Measurements from ENCODE around the gene INTS4.

The INTS4 gene

DNA sequence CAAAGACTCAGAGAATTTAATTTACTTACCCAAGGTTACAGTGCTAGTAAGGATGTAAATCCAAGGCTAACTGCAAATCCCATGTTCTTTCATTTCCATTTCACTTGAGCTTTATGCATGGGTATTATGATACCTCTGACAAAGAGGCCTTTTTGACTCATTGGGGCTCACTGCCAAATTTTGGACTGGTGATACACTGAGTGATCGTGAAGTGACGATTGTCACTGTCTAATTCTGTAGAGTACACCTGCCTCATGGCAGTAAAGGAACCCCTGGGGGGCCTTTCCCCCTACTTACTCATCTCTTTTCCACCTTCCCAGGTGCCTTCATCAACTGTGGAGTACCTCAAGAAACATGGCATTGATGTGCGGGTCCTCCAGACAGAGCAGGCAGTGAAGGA, 122.6 kb downstream of the INTS4 start:
- H3K9ac ChIP-seq (ENCODE audit: low read length): no peak overlapping the region
- H3K36me3 ChIP-seq (ENCODE audit: control insufficient read depth in 1 of 2, insufficient read depth in 2 of 2, low read depth in 1 of 2, low read length in 2 of 2): peaks cover 29 to 79% of the 10 kb centered on the region in 2 experiments
- no peak overlapping the region for H3K4me3 ChIP-seq (ENCODE audit: insufficient read depth in 1 of 2, low read depth in 1 of 2, low read length in 2 of 2)
- H3K4ac ChIP-seq (ENCODE audit: low read depth in 1 of 2, low read length in 2 of 2): no peak overlapping the region
- no peak overlapping the region for H3K23ac ChIP-seq (ENCODE audit: low read length in 2 of 2)
- no peak overlapping the region for H2BK15ac ChIP-seq (ENCODE audit: low read depth, poor library complexity, severe bottlenecking)
- no peak overlapping the region for H3K14ac ChIP-seq (ENCODE audit: low read length in 2 of 2)
- H2BK5ac ChIP-seq (ENCODE audit: low read depth, low read length, poor library complexity, severe bottlenecking): no peak overlapping the region
- H4K8ac ChIP-seq (ENCODE audit: low read length): no peak overlapping the region
- H3K9me3 ChIP-seq (ENCODE audit: control insufficient read depth, low read length): no peaks in the 10 kb centered on the region
- 100% methylated on average over 3 of the region's 3 CpGs for whole genome bisulfite sequencing
- H2BK12ac ChIP-seq (ENCODE audit: low read length in 2 of 2): no peak overlapping the region
- no peak overlapping the region for H4K91ac ChIP-seq (ENCODE audit: low read length)
- H3K4me2 ChIP-seq (ENCODE audit: low read length, poor library complexity, severe bottlenecking): no peak overlapping the region
- no peak overlapping the region for H2AK5ac ChIP-seq (ENCODE audit: low read length, severe bottlenecking)
- H2AFZ ChIP-seq (ENCODE audit: low read depth, low read length): no peak overlapping the region
- no peaks in the 10 kb centered on the region for H3K27me3 ChIP-seq (ENCODE audit: control insufficient read depth in 1 of 2, insufficient read depth in 1 of 2, low read length in 2 of 2)
- no peak overlapping the region for H3K27ac ChIP-seq (ENCODE audit: low read length, poor library complexity, severe bottlenecking)
- no peak overlapping the region for H2BK120ac ChIP-seq (ENCODE audit: low read depth, low read length)
- H3K79me1 ChIP-seq (replicated peaks; ENCODE audit: low read length, poor library complexity, severe bottlenecking): peaks cover 6% of the 10 kb centered on the region
- no peaks in the 10 kb centered on the region for H3K4me1 ChIP-seq (ENCODE audit: control insufficient read depth, insufficient read depth, low read depth, low read length)
- DNase-seq: no peak
- H3K18ac ChIP-seq (ENCODE audit: low read depth in 1 of 2, low read length in 2 of 2): no peak overlapping the region

DNA sequence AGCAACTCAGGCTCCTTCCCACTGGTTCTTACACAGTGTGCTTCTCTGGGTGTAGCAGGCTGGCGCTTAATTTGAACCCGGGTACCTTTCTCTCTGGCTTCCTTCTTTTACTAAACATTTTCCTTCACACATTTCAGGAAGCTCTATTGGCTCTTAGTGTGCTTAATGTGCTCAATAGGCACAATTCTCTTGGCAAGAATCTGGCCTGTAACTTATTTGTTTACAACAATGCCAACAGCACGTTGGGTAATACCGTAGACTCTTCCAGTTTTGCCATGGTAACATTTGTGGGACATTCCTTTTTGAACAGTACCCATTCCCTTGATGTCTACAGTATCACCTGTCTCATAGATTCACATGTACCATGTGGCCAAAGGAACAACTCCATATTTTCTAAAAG, 125.7 kb downstream of the INTS4 start:
- Histone ChIP-seq H3K79me1 (replicated peaks; ENCODE audit: low read length, poor library complexity, severe bottlenecking) (peaks cover 8% of the 10 kb centered on the region), H3K14ac (ENCODE audit: low read length in 2 of 2) (no peak overlapping the region), H3K4me3 (ENCODE audit: insufficient read depth in 1 of 2, low read depth in 1 of 2, low read length in 2 of 2) (no peak overlapping the region), H3K23ac (ENCODE audit: low read length in 2 of 2) (no peak overlapping the region), H3K4me2 (ENCODE audit: low read length, poor library complexity, severe bottlenecking) (no peak overlapping the region), H2BK5ac (ENCODE audit: low read depth, low read length, poor library complexity, severe bottlenecking) (no peak overlapping the region), H3K9ac (ENCODE audit: low read length) (no peak overlapping the region), H4K91ac (ENCODE audit: low read length) (no peak overlapping the region), H2AFZ (ENCODE audit: low read depth, low read length) (no peak overlapping the region), H2BK15ac (ENCODE audit: low read depth, poor library complexity, severe bottlenecking) (no peak overlapping the region), H3K4me1 (ENCODE audit: control insufficient read depth, insufficient read depth, low read depth, low read length) (peaks cover 5% of the 10 kb centered on the region), H3K4ac (ENCODE audit: low read depth in 1 of 2, low read length in 2 of 2) (no peak overlapping the region), H2BK120ac (ENCODE audit: low read depth, low read length) (no peak overlapping the region), H3K27me3 (ENCODE audit: control insufficient read depth in 1 of 2, insufficient read depth in 1 of 2, low read length in 2 of 2) (no peaks in the 10 kb centered on the region), H2AK5ac (ENCODE audit: low read length, severe bottlenecking) (no peak overlapping the region), H3K18ac (ENCODE audit: low read depth in 1 of 2, low read length in 2 of 2) (no peak overlapping the region), H3K36me3 (ENCODE audit: control insufficient read depth in 1 of 2, insufficient read depth in 2 of 2, low read depth in 1 of 2, low read length in 2 of 2) (peaks cover 17 to 49% of the 10 kb centered on the region in 2 experiments), H2BK12ac (ENCODE audit: low read length in 2 of 2) (no peak overlapping the region), H4K8ac (ENCODE audit: low read length) (no peak overlapping the region), H3K9me3 (ENCODE audit: control insufficient read depth, low read length) (no peaks in the 10 kb centered on the region), H3K27ac (ENCODE audit: low read length, poor library complexity, severe bottlenecking) (no peak overlapping the region)
- 95% methylated on average over 4 of the region's 4 CpGs for WGBS
- no peak for DNase-seq

DNA sequence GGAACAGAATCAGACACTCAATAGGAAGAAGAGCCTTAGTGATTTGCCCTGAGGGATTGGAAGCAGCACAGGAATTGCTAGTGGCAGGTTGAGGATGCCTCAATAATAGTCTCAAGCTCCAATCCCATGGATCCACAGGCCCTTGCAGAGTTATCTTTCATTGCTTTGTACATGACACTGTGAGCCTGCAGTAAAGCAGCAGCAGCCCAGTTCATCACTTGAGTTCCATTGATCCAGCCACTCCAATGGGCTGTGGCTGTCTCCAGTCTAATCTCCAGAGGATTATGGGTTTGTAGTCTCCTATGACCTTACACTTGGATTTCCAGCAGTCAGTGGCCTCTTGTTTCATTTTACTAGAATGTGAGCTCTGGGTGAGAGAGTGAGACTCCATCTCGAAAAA, 128.1 kb downstream of the INTS4 start:
- Histone ChIP-seq H3K4ac (ENCODE audit: low read depth in 1 of 2, low read length in 2 of 2) (no peak overlapping the region), H3K36me3 (ENCODE audit: control insufficient read depth in 1 of 2, insufficient read depth in 2 of 2, low read depth in 1 of 2, low read length in 2 of 2) (peaks cover 15 to 36% of the 10 kb centered on the region in 2 experiments), H2AFZ (ENCODE audit: low read depth, low read length) (no peak overlapping the region), H4K91ac (ENCODE audit: low read length) (peak overlapping the region; percentile 27), H3K9ac (ENCODE audit: low read length) (peak overlapping the region; percentile 13), H3K27me3 (ENCODE audit: control insufficient read depth in 1 of 2, insufficient read depth in 1 of 2, low read length in 2 of 2) (no peaks in the 10 kb centered on the region), H3K9me3 (ENCODE audit: control insufficient read depth, low read length) (no peaks in the 10 kb centered on the region), H2AK5ac (ENCODE audit: low read length, severe bottlenecking) (peak overlapping the region; percentile 88), H3K14ac (ENCODE audit: low read length in 2 of 2) (no peak overlapping the region), H3K79me1 (replicated peaks; ENCODE audit: low read length, poor library complexity, severe bottlenecking) (peaks cover 9% of the 10 kb centered on the region), H3K18ac (ENCODE audit: low read depth in 1 of 2, low read length in 2 of 2) (no peak overlapping the region), H2BK120ac (ENCODE audit: low read depth, low read length) (no peak overlapping the region), H3K4me2 (ENCODE audit: low read length, poor library complexity, severe bottlenecking) (no peak overlapping the region), H2BK12ac (ENCODE audit: low read length in 2 of 2) (no peak overlapping the region), H2BK5ac (ENCODE audit: low read depth, low read length, poor library complexity, severe bottlenecking) (peak overlapping the region; percentile 14), H3K23ac (ENCODE audit: low read length in 2 of 2) (no peak overlapping the region), H3K27ac (ENCODE audit: low read length, poor library complexity, severe bottlenecking) (peak overlapping the region; percentile 93), H3K4me1 (ENCODE audit: control insufficient read depth, insufficient read depth, low read depth, low read length) (peaks cover 5% of the 10 kb centered on the region), H4K8ac (ENCODE audit: low read length) (no peak overlapping the region), H3K4me3 (ENCODE audit: insufficient read depth in 1 of 2, low read depth in 1 of 2, low read length in 2 of 2) (no peak overlapping the region), H2BK15ac (ENCODE audit: low read depth, poor library complexity, severe bottlenecking) (no peak overlapping the region)
- no peak for DNase-seq
- WGBS: no CpG with 5 or more reads among the region's 1 CpG

DNA sequence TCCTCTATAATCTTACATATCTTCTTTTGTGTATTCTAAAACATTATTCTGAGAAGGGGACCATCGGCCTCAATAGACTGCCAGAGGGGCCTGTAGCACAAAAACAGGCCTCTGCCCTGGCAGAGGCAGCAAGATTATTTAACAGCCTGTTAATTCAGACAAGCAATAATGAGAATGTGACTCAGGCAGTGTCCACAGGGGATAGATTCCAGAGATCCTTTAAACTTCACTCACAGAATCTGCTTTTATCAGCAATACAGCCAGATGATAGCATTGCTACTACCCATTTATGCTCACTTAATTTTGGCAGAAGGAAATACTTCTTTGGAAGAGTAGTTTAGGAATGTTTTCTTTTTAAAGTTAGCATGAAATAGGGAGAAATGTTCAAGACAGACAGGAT, 128.7 kb downstream of the INTS4 start:
- Histone ChIP-seq H4K8ac (ENCODE audit: low read length) (no peak overlapping the region), H3K23ac (ENCODE audit: low read length in 2 of 2) (no peak overlapping the region), H3K4me2 (ENCODE audit: low read length, poor library complexity, severe bottlenecking) (no peak overlapping the region), H3K36me3 (ENCODE audit: control insufficient read depth in 1 of 2, insufficient read depth in 2 of 2, low read depth in 1 of 2, low read length in 2 of 2) (peaks cover 15 to 33% of the 10 kb centered on the region in 2 experiments), H3K27me3 (ENCODE audit: control insufficient read depth in 1 of 2, insufficient read depth in 1 of 2, low read length in 2 of 2) (no peaks in the 10 kb centered on the region), H2BK120ac (ENCODE audit: low read depth, low read length) (no peak overlapping the region), H4K91ac (ENCODE audit: low read length) (no peak overlapping the region), H2BK5ac (ENCODE audit: low read depth, low read length, poor library complexity, severe bottlenecking) (no peak overlapping the region), H2AFZ (ENCODE audit: low read depth, low read length) (no peak overlapping the region), H3K4me1 (ENCODE audit: control insufficient read depth, insufficient read depth, low read depth, low read length) (peaks cover 5% of the 10 kb centered on the region), H3K9me3 (ENCODE audit: control insufficient read depth, low read length) (no peaks in the 10 kb centered on the region), H2AK5ac (ENCODE audit: low read length, severe bottlenecking) (no peak overlapping the region), H3K79me1 (replicated peaks; ENCODE audit: low read length, poor library complexity, severe bottlenecking) (peaks cover 10% of the 10 kb centered on the region), H2BK12ac (ENCODE audit: low read length in 2 of 2) (no peak overlapping the region), H3K14ac (ENCODE audit: low read length in 2 of 2) (no peak overlapping the region), H3K18ac (ENCODE audit: low read depth in 1 of 2, low read length in 2 of 2) (no peak overlapping the region), H3K4me3 (ENCODE audit: insufficient read depth in 1 of 2, low read depth in 1 of 2, low read length in 2 of 2) (no peak overlapping the region), H2BK15ac (ENCODE audit: low read depth, poor library complexity, severe bottlenecking) (no peak overlapping the region), H3K9ac (ENCODE audit: low read length) (peak overlapping the region; percentile 50), H3K27ac (ENCODE audit: low read length, poor library complexity, severe bottlenecking) (peak overlapping the region; percentile 68), H3K4ac (ENCODE audit: low read depth in 1 of 2, low read length in 2 of 2) (no peak overlapping the region)
- 70% methylated on average over 1 of the region's 1 CpG for WGBS
- DNase-seq: no peak

Data from mesenchymal stem cell (in vitro differentiated cells and primary cell).